Esophagus squamous epithelium (tissue), 5 donors: ENCODE measurements around the gene SMOC1. TPM values are rescaled to one million over a fixed set of nuclear protein-coding genes. Genes with fewer than 3 reads are reported as not detected.

Experiments
- DNase-seq: peaks from one replicate; lab custom pipeline; 2025; lab: John Stamatoyannopoulos, UW
- H3K27ac ChIP-seq, 4 donors: fragments of 200-600 bp; sonication (generic); one replicate each; pipeline ENCODE4 v1.5.1; 2016 to 2019; ENCODE audit warnings: mild to moderate bottlenecking in 1 of 4
- H3K27me3 ChIP-seq, 4 donors: fragments of 200-600 bp; sonication (generic); 1 replicate in 3 of 4; 2 replicates in 1 of 4; pipeline versions ENCODE4 v1.5.1 to v1.6.0; 2017 to 2021; ENCODE audit warnings: antibody characterized with exemption in 1 of 4
- H3K36me3 ChIP-seq, 3 donors: fragments of 200-600 bp; sonication (generic); one replicate each; pipeline ENCODE4 v1.5.1; 2016 to 2019
- H3K4me1 ChIP-seq, 3 donors: fragments of 200-600 bp; sonication (generic); one replicate each; pipeline ENCODE4 v1.5.1; 2017 to 2019
- H3K4me3 ChIP-seq, 4 donors: fragments of 200-600 bp; sonication (generic); 1 replicate in 3 of 4; 2 replicates in 1 of 4; pipeline ENCODE4 v1.5.1; 2016 to 2019; ENCODE audit warnings: mild to moderate bottlenecking in 2 of 4, moderate library complexity in 1 of 4
- H3K9me3 ChIP-seq, 3 donors: fragments of 200-600 bp; sonication (generic); one replicate each; pipeline ENCODE4 v1.5.1; 2016 to 2019
- CTCF ChIP-seq, 6 experiments: fragments of 450-650 bp in 4 of 6; fragments of 200-600 bp in 2 of 6; sonication (generic) in 2 of 6; IDR thresholded peaks; one replicate each; pipeline ENCODE4 v1.5.1; 2016 to 2019; ENCODE audit warnings: antibody characterized with exemption in 6 of 6, mild to moderate bottlenecking in 4 of 6, moderate library complexity in 4 of 6
- POLR2A ChIP-seq, 4 donors: fragments of 450-650 bp; IDR thresholded peaks; one replicate each; pipeline ENCODE4 v1.6.1; 2017; ENCODE audit warnings: antibody characterized with exemption in 4 of 4, mild to moderate bottlenecking in 4 of 4, moderate library complexity in 3 of 4
- WGBS, 2 donors: methylation state at CpG; one replicate each; pipeline ENCODE4 v1.1.5; 2018; 5-methylcytosine and 5-hydroxymethylcytosine counted together
- intact Hi-C: fragments of 100-400 bp; cut with DNase I; formaldehyde crosslinking; loops from one replicate; pipeline ENCODE4 v1.15.0; 2022
- total RNA-seq, 4 donors: library from RNA; depleted of rRNA; stranded (reverse); fragments of >200 nt; gene quantifications; one replicate each; pipeline ENCODE4 v1.1.0, GENCODE V29; 2016
- donor health status: DM: yes; HTN: yes; CAD: no.

SMOC1 gene
- total RNA-seq, 4 donors from 2014 or later: 1.1 TPM; not detected in 3

DNA sequence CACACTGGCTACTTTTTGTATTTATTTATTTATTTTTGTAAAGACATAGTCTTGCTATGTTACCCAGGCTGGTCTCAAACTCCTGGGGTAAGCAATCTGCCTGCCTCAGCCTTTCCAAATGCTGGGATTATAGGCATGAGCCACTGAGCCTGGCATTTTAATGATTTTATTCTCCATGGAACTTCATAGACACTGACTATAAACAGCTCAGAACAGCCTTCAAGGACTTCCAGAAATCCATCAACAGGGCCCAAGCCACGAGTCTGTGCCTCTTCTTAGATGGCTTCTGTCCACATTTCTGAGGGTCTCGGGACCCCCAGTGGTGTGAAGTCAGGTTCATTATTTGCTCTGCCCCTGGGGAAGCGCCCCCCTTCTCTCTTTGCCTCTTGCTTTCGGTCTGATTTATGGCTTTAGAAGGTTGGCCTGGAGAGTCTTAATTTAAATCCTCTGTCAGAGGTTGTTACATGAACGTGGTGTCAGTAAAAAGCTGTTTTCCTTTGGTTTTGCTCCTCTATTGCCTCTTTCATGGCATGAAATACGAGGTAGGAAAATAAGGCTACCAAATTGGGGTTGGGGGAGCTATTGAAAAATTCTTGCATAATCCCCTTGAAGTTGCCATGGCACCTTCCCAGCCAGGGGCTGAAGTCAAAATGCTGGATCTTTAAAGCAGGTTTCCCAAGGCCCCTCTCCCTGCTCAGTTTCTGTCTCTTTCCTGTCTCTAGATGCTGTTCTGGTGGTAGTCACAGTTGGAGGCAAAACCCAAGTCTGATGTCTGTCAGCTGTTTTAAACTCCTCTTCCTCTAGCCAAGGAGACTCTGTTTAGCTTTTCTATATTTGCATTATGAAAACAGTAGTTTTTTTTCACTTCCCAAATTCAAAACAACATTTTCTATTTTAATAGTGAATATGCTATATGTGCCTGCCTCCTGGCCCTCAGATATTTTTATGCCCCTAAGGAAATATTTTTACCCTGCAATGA, 129.4 kb downstream of the SMOC1 start:
- peak overlapping the region in 1 of 4 donors; percentile 6 for H3K27ac ChIP-seq
- DNase-seq: no peak
- no peaks in the 10 kb centered on the region for H3K36me3 ChIP-seq
- intact Hi-C loops: no loop called here
- H3K27me3 ChIP-seq: peaks cover 0 to 35% (median 0%) of the 10 kb centered on the region in 4 donors
- H3K9me3 ChIP-seq: no peaks in the 10 kb centered on the region
- H3K4me1 ChIP-seq: peaks cover 0 to 24% (median 13%) of the 10 kb centered on the region in 3 donors
- H3K4me3 ChIP-seq: no peak overlapping the region
- WGBS, 2 donors: 56 to 65% methylated on average over 6 of the region's 6 CpGs
- TF ChIP-seq CTCF (IDR thresholded peaks at IDR 0.05) (no peak), POLR2A (IDR thresholded peaks at IDR 0.05) (no peak)

GRCh38 chr14:70009961-70010360, 130.7 kb downstream of the SMOC1 start:
- intact Hi-C loops: no loop called here
- H3K4me1 ChIP-seq: peaks cover 0 to 24% (median 13%) of the 10 kb centered on the region in 3 donors
- no peak overlapping the region for H3K4me3 ChIP-seq
- H3K9me3 ChIP-seq: no peaks in the 10 kb centered on the region
- peaks cover 0 to 22% (median 0%) of the 10 kb centered on the region in 4 donors for H3K27me3 ChIP-seq
- no peak for DNase-seq
- TF ChIP-seq POLR2A (IDR thresholded peaks at IDR 0.05): no peak
- TF ChIP-seq CTCF (IDR thresholded peaks at IDR 0.05): no peak
- WGBS, 2 donors: 25 to 33% methylated on average over 4 to 5 of the region's 8 CpGs
- no peaks in the 10 kb centered on the region for H3K36me3 ChIP-seq
- no peak overlapping the region for H3K27ac ChIP-seq

- TF ChIP-seq POLR2A (IDR thresholded peaks at IDR 0.05) (no peak), CTCF (IDR thresholded peaks at IDR 0.05) (no peak)
- Histone ChIP-seq H3K9me3 (no peaks in the 10 kb centered on the region), H3K27me3 (peaks cover 0 to 18% (median 0%) of the 10 kb centered on the region in 4 donors), H3K36me3 (no peaks in the 10 kb centered on the region), H3K4me1 (peaks cover 0 to 24% (median 13%) of the 10 kb centered on the region in 3 donors), H3K4me3 (no peak overlapping the region), H3K27ac (no peak overlapping the region)
- WGBS, 2 donors: 48 to 74% methylated on average over 5 of the region's 6 CpGs
- intact Hi-C loops: no loop called here
- DNase-seq: no peak
These were observed 131.9 kb downstream of the SMOC1 start for GRCh38 chr14:70011098-70011497.

DNA sequence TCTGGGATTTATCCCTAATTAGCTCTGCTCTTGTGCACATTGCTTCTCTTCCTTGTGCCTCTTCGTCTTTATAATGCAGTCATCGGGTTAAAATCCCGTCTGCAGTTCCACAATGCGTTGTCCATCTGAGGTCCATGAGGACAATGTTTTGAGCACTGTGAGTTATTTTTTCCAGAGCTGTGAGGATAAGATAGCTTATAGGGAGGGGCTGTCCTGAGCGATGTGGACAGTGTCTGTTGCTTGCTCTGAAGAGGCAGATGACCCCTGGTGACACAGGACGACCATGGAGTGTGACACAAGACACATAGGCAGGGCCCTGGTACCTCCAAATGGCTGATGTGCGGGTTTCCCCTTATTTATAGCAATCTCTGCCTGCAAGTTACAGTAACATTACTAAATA, 132.5 kb downstream of the SMOC1 start:
- 90 to 92% methylated on average over 7 of the region's 7 CpGs for WGBS, 2 donors
- intact Hi-C loops: no loop called here
- Histone ChIP-seq H3K27me3 (peaks cover 0 to 18% (median 0%) of the 10 kb centered on the region in 4 donors), H3K9me3 (no peaks in the 10 kb centered on the region), H3K4me3 (no peak overlapping the region), H3K4me1 (peaks cover 0 to 24% (median 13%) of the 10 kb centered on the region in 3 donors), H3K36me3 (no peaks in the 10 kb centered on the region), H3K27ac (no peak overlapping the region)
- no peak for DNase-seq
- no peak for TF ChIP-seq POLR2A (IDR thresholded peaks at IDR 0.05)
- TF ChIP-seq CTCF (IDR thresholded peaks at IDR 0.05): no peak

- H3K4me3 ChIP-seq: no peak overlapping the region
- WGBS, 2 donors: 36 to 58% methylated on average over 1 to 2 of the region's 2 CpGs
- no peak overlapping the region for H3K27ac ChIP-seq
- no peaks in the 10 kb centered on the region for H3K36me3 ChIP-seq
- intact Hi-C loops: no loop called here
- H3K4me1 ChIP-seq: peaks cover 0 to 17% (median 13%) of the 10 kb centered on the region in 3 donors
- no peaks in the 10 kb centered on the region for H3K9me3 ChIP-seq
- DNase-seq: no peak
- peaks cover 0 to 18% (median 0%) of the 10 kb centered on the region in 4 donors for H3K27me3 ChIP-seq
- TF ChIP-seq CTCF (IDR thresholded peaks at IDR 0.05) (peak in 5 of 6 experiments; percentile 35 to 73 (median 40)), POLR2A (IDR thresholded peaks at IDR 0.05) (no peak)
These were observed 134.2 kb downstream of the SMOC1 start for GRCh38 chr14:70013271-70013873.
